ENCODE results near the gene ROPN1L. TPM values are rescaled to one million over a fixed set of nuclear protein-coding genes. Genes with fewer than 3 reads are reported as not detected.

The ROPN1L gene
- total and polyA plus RNA-seq, 2 of the 4 experiments (the other 2 are of a cell fraction) = 0.34 to 0.36 TPM

DNA sequence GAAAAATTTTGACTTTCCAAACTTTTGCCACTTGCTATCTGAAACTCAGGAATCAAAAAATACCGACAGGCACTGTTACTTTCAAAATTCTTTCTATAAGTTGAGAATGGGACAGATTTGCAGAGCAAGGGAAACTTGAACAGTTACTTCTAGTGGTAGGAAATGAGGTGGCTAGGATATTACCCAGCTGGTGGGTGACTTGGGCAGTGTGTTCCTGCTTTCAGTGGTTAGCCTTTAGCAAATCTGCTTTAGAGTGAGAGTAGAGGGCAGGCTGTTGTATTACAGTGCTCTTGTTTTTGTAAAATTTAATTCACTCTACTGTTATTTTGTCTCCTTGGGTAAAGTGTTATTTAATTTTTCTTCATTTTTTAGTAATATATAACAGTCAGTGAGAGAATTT, 40.2 kb upstream of the ROPN1L start:
- Histone ChIP-seq H3K36me3 (ENCODE audit: control insufficient read depth, insufficient read depth, low read length) (peaks cover 20% of the 10 kb centered on the region), H3K4me3 (ENCODE audit: insufficient read depth, low read depth, low read length) (no peak overlapping the region), H4K20me1 (ENCODE audit: insufficient read depth, low read length) (peaks cover 9% of the 10 kb centered on the region), H3K4ac (ENCODE audit: low read depth, low read length) (no peak overlapping the region), H2BK20ac (ENCODE audit: low read depth, low read length) (no peak overlapping the region), H4K5ac (ENCODE audit: low read depth, low read length) (no peak overlapping the region), H3K14ac (replicated peaks; ENCODE audit: low read depth, low read length) (no peak overlapping the region), H2AK9ac (replicated peaks; ENCODE audit: low read depth, low read length, poor library complexity) (no peak overlapping the region), H4K91ac (ENCODE audit: insufficient read depth, low read depth, low read length) (no peak overlapping the region), H3K18ac (ENCODE audit: low read depth, low read length) (no peak overlapping the region), H2BK5ac (ENCODE audit: low read depth, low read length, poor library complexity, severe bottlenecking) (no peak overlapping the region), H3K4me2 (ENCODE audit: low read depth, low read length) (no peak overlapping the region), H3K79me1 (ENCODE audit: low read depth in 1 of 2, low read length in 2 of 2) (peaks cover 23 to 39% of the 10 kb centered on the region in 2 experiments), H3K9me1 (ENCODE audit: insufficient read depth, low read length) (peaks cover 5% of the 10 kb centered on the region), H3K27ac (ENCODE audit: insufficient read depth, low read length) (no peak overlapping the region), H3K23ac (ENCODE audit: low read depth, low read length) (no peak overlapping the region), H3K9me3 (ENCODE audit: control insufficient read depth, insufficient read depth, low read length) (no peaks in the 10 kb centered on the region), H2AFZ (replicated peaks; ENCODE audit: low read length, poor library complexity) (no peak overlapping the region), H3K27me3 (ENCODE audit: control insufficient read depth, insufficient read depth, low read length) (no peaks in the 10 kb centered on the region), H4K8ac (ENCODE audit: low read depth in 2 of 2, low read length in 2 of 2) (no peak overlapping the region), H2BK120ac (ENCODE audit: low read depth, low read length) (no peak overlapping the region), H3K4me1 (ENCODE audit: control insufficient read depth, insufficient read depth, low read length) (no peaks in the 10 kb centered on the region), H2BK15ac (ENCODE audit: low read depth, low read length) (no peak overlapping the region), H2AK5ac (ENCODE audit: low read depth, low read length) (no peak overlapping the region), H3K9ac (ENCODE audit: low read depth, low read length) (no peak overlapping the region), H3K56ac (ENCODE audit: extremely low read depth, insufficient read depth, low read length) (no peak overlapping the region)
- no peak for ATAC-seq (ENCODE audit: low read depth)
- no peak for DNase-seq
- CTCF ChIA-PET = no interaction called here
- in situ Hi-C loops (cut with MboI; ENCODE audit: low sequenced_read_pairs) = no loop called here
- WGBS, 2 experiments (ENCODE audit: extremely low coverage in 2 of 2, insufficient read length in 1 of 2) = no CpG with 5 or more reads among the region's 1 CpG
- TF ChIP-seq MAFK (IDR thresholded peaks at IDR 0.05; ENCODE audit: low read depth, low read length) = no peak
- no peak for TF ChIP-seq MXI1 (IDR thresholded peaks at IDR 0.05; ENCODE audit: borderline replicate concordance, low read depth, low read length)
- TF ChIP-seq, protein P1, sequence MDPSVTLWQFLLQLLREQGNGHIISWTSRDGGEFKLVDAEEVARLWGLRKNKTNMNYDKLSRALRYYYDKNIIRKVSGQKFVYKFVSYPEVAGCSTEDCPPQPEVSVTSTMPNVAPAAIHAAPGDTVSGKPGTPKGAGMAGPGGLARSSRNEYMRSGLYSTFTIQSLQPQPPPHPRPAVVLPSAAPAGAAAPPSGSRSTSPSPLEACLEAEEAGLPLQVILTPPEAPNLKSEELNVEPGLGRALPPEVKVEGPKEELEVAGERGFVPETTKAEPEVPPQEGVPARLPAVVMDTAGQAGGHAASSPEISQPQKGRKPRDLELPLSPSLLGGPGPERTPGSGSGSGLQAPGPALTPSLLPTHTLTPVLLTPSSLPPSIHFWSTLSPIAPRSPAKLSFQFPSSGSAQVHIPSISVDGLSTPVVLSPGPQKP (IDR thresholded peaks at IDR 0.05; ENCODE audit: borderline replicate concordance, low read depth, low read length) = no peak
- dilution Hi-C loops (cut with HindIII; ENCODE audit: low sequenced_read_pairs, unreplicated experiment) = no loop called here
- BruUV-seq (replicated peaks) = no TSS peak
- intact Hi-C loops (cut with micrococcal nuclease) = loop anchor here (2.0 kb wide), 1 partner anchor 119 kb away; no protein-coding TSS in a partner anchor
- POLR2A ChIA-PET (ENCODE audit: unreplicated experiment) = no interaction called here
